Measurements from ENCODE around the gene DFFB. TPM values are rescaled to one million over a fixed set of nuclear protein-coding genes. Genes with fewer than 3 reads are reported as not detected.

The DFFB gene
- total RNA-seq, 1 donor from 2014 or later, result 4.8 TPM

DNA sequence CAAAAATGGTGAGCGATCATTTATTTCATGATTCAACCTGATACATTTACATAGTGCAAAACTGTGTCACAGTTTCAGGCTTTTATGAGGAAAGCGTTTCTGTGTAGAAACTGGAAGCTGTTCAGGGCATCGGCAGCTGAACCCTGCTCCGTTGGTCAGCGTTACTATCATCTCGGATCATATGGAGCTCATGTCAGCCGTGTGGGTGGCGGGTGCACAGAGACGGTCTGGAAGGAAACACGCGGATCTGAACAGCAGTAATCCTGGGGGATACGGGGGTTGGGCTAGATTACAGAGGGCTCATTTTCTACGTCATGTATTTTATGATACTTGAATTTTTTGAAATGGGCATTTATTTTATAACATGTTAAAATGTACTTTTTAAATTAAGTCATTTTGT is 27.7 kb downstream of the DFFB start:
- H3K27me3 Mint-ChIP-seq (ENCODE audit: insufficient read depth, low read depth), result peaks cover 2% of the 10 kb centered on the region
- Histone ChIP-seq H3K9me3 (ENCODE audit: low read depth) (no peaks in the 10 kb centered on the region), H3K4me1 (no peaks in the 10 kb centered on the region), H3K27me3 (no peaks in the 10 kb centered on the region), H2AFZ (replicated peaks) (no peak overlapping the region), H4K20me1 (ENCODE audit: low read depth) (no peaks in the 10 kb centered on the region), H3K36me3 (no peaks in the 10 kb centered on the region), H3K9ac (no peak overlapping the region), H3K79me2 (ENCODE audit: low read depth) (no peaks in the 10 kb centered on the region), H3K4me3 (no peak overlapping the region), H3K4me2 (no peak overlapping the region), H3K27ac (no peak overlapping the region), H3F3A (ENCODE audit: low read depth) (no peaks in the 10 kb centered on the region)
- H3K4me3 Mint-ChIP-seq, result no peak overlapping the region
- TF ChIP-seq, protein P1, sequence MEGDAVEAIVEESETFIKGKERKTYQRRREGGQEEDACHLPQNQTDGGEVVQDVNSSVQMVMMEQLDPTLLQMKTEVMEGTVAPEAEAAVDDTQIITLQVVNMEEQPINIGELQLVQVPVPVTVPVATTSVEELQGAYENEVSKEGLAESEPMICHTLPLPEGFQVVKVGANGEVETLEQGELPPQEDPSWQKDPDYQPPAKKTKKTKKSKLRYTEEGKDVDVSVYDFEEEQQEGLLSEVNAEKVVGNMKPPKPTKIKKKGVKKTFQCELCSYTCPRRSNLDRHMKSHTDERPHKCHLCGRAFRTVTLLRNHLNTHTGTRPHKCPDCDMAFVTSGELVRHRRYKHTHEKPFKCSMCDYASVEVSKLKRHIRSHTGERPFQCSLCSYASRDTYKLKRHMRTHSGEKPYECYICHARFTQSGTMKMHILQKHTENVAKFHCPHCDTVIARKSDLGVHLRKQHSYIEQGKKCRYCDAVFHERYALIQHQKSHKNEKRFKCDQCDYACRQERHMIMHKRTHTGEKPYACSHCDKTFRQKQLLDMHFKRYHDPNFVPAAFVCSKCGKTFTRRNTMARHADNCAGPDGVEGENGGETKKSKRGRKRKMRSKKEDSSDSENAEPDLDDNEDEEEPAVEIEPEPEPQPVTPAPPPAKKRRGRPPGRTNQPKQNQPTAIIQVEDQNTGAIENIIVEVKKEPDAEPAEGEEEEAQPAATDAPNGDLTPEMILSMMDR (IDR thresholded peaks at IDR 0.05), result no peak
- TF ChIP-seq EZH2 (IDR thresholded peaks at IDR 0.05) (no peak), EZH2phosphoT487 (IDR thresholded peaks at IDR 0.05) (no peak)
- peaks cover 23% of the 10 kb centered on the region for H3K36me3 Mint-ChIP-seq
- DNase-seq (ENCODE audit: low spot score), result no peak
- H3K4me1 Mint-ChIP-seq, result no peaks in the 10 kb centered on the region
- H3K9me3 Mint-ChIP-seq, result peaks cover 3% of the 10 kb centered on the region
- no peak overlapping the region for H3K27ac Mint-ChIP-seq

DNA sequence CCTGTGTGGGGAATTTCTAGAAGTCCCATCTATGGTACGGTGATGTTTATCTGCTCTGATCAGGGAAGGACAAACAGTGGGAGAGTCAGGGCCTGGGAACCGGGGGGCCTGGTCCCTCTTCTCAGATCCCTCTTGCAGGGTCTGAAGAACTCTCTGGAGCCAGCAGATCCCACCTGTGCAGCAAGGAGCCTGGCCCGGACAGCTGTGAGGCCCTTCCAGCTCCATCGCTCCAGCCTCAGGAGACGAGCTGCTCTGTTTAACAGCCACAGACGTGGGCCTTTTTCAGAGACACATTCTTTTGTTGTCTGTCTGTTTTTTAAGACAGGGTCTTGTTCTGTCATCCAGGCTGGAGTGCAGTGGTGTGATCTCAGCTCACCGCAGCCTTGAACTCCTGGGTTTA is 28.3 kb downstream of the DFFB start:
- Mint-ChIP-seq H3K27me3 (ENCODE audit: insufficient read depth, low read depth) (peaks cover 2% of the 10 kb centered on the region), H3K36me3 (peaks cover 27% of the 10 kb centered on the region), H3K4me1 (no peaks in the 10 kb centered on the region), H3K4me3 (no peak overlapping the region), H3K27ac (no peak overlapping the region), H3K9me3 (peaks cover 3% of the 10 kb centered on the region)
- Histone ChIP-seq H3K4me3 (no peak overlapping the region), H4K20me1 (ENCODE audit: low read depth) (no peaks in the 10 kb centered on the region), H3K4me1 (no peaks in the 10 kb centered on the region), H3K79me2 (ENCODE audit: low read depth) (no peaks in the 10 kb centered on the region), H3K27ac (no peak overlapping the region), H3F3A (ENCODE audit: low read depth) (no peaks in the 10 kb centered on the region), H3K36me3 (no peaks in the 10 kb centered on the region), H3K9ac (no peak overlapping the region), H2AFZ (replicated peaks) (no peak overlapping the region), H3K9me3 (ENCODE audit: low read depth) (no peaks in the 10 kb centered on the region), H3K4me2 (no peak overlapping the region), H3K27me3 (no peaks in the 10 kb centered on the region)
- TF ChIP-seq, protein P1 (IDR thresholded peaks at IDR 0.05), result no peak
- TF ChIP-seq EZH2phosphoT487 (IDR thresholded peaks at IDR 0.05) (no peak), EZH2 (IDR thresholded peaks at IDR 0.05) (no peak)
- DNase-seq (ENCODE audit: low spot score), result no peak

DNA sequence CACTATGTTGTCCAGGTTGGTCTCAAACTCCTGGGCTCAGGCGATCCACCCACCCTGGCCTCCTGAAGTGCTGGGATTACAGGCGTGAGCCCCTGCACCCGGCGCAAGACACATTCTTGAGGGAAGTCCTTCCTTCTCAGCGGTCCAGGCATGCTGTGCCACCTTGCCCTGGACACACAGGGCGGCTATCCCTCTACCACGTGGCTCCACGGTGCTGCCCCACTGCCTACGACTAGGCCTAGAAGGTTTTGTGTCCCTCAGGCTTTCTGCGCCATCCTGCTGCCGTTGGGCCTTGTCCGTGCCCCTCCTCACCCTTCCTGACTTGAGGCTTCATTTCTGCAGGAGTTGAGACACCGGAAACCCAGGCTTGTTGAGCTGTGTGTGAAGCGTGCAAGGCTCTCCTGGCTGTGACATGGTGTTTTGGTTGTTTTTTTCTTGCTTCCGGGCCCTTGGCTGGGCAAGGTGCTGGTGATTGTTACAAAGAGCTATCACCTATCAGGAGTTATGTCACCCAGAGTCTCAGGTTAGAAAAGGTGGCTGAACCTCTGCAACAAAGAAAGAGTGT is 28.9 kb downstream of the DFFB start:
- Histone ChIP-seq H3K9ac (no peak overlapping the region), H3F3A (ENCODE audit: low read depth) (no peaks in the 10 kb centered on the region), H4K20me1 (ENCODE audit: low read depth) (no peaks in the 10 kb centered on the region), H3K79me2 (ENCODE audit: low read depth) (no peaks in the 10 kb centered on the region), H3K36me3 (no peaks in the 10 kb centered on the region), H3K9me3 (ENCODE audit: low read depth) (no peaks in the 10 kb centered on the region), H3K4me3 (no peak overlapping the region), H2AFZ (replicated peaks) (no peak overlapping the region), H3K4me2 (no peak overlapping the region), H3K27me3 (no peaks in the 10 kb centered on the region), H3K27ac (no peak overlapping the region), H3K4me1 (no peaks in the 10 kb centered on the region)
- Mint-ChIP-seq H3K4me3 (no peak overlapping the region), H3K36me3 (peaks cover 30% of the 10 kb centered on the region), H3K4me1 (no peaks in the 10 kb centered on the region), H3K9me3 (peaks cover 3% of the 10 kb centered on the region), H3K27me3 (ENCODE audit: insufficient read depth, low read depth) (peaks cover 2% of the 10 kb centered on the region), H3K27ac (no peak overlapping the region)
- TF ChIP-seq, protein P1 (IDR thresholded peaks at IDR 0.05), result no peak
- no peak for TF ChIP-seq EZH2phosphoT487 (IDR thresholded peaks at IDR 0.05)
- no peak for DNase-seq (ENCODE audit: low spot score)

Measured in neural progenitor cell (in vitro differentiated cells).